Mucosa of stomach (tissue), 1 donor: ENCODE data around the gene TTC38.
A peak's percentile ranks its signal among the peaks of the same experiment; 100 is the strongest.

Experiments used
- H3K27me3 ChIP-seq: one replicate; pipeline ENCODE4 v1.7.0; 2013; ENCODE audit warnings: mild to moderate bottlenecking, low read length; ENCODE audit not compliant: control insufficient read depth, insufficient read depth
- H3K36me3 ChIP-seq: one replicate; pipeline ENCODE4 v1.7.0; 2013; ENCODE audit warnings: low read length; ENCODE audit not compliant: control insufficient read depth, insufficient read depth
- H3K4me1 ChIP-seq: one replicate; pipeline ENCODE4 v1.7.0; 2013; ENCODE audit warnings: mild to moderate bottlenecking, low read length; ENCODE audit not compliant: control insufficient read depth, insufficient read depth
- H3K4me3 ChIP-seq: one replicate; pipeline ENCODE4 v1.7.0; 2013; ENCODE audit warnings: low read length
- H3K9ac ChIP-seq: one replicate; pipeline ENCODE4 v1.7.0; 2013; ENCODE audit warnings: mild to moderate bottlenecking, low read length, moderate library complexity
- H3K9me3 ChIP-seq: one replicate; pipeline ENCODE4 v1.7.0; 2013; ENCODE audit warnings: mild to moderate bottlenecking, low read length, moderate library complexity; ENCODE audit not compliant: control insufficient read depth
- donor health status: Pancreatic carcinoma.

The TTC38 gene

GRCh38 chr22:46267431-46268279 lies at the start of gene TTC38:
TTC38 (plus strand) TSS chr22:46268008; CDS start chr22:46268040, 32 bp downstream.
- Histone ChIP-seq H3K36me3 (peaks cover 7% of the 10 kb centered on the region), H3K9me3 (no peaks in the 10 kb centered on the region), H3K4me1 (peaks cover 20% of the 10 kb centered on the region), H3K27me3 (no peaks in the 10 kb centered on the region), H3K9ac (peak within 1 kb of the TSS; percentile 92), H3K4me3 (peak within 1 kb of the TSS; percentile 45)

- Histone ChIP-seq H3K9ac (no peak overlapping the region), H3K9me3 (no peaks in the 10 kb centered on the region), H3K4me3 (no peak overlapping the region), H3K27me3 (no peaks in the 10 kb centered on the region), H3K36me3 (peaks cover 11% of the 10 kb centered on the region), H3K4me1 (no peaks in the 10 kb centered on the region)
Measured at GRCh38 chr22:46219636-46220035, 48.2 kb upstream of the TTC38 start.

GRCh38 chr22:46220921-46221320 lies 46.9 kb upstream of the TTC38 start:
- no peaks in the 10 kb centered on the region for H3K9me3 ChIP-seq
- peaks cover 15% of the 10 kb centered on the region for H3K36me3 ChIP-seq
- H3K27me3 ChIP-seq = no peaks in the 10 kb centered on the region
- no peak overlapping the region for H3K9ac ChIP-seq
- H3K4me1 ChIP-seq = no peaks in the 10 kb centered on the region
- H3K4me3 ChIP-seq = no peak overlapping the region

GRCh38 chr22:46224044-46224897 lies 43.5 kb upstream of the TTC38 start:
- Histone ChIP-seq H3K4me1 (no peaks in the 10 kb centered on the region), H3K9ac (no peak overlapping the region), H3K27me3 (no peaks in the 10 kb centered on the region), H3K36me3 (peaks cover 11% of the 10 kb centered on the region), H3K4me3 (no peak overlapping the region), H3K9me3 (no peaks in the 10 kb centered on the region)

- Histone ChIP-seq H3K4me1 (no peaks in the 10 kb centered on the region), H3K27me3 (no peaks in the 10 kb centered on the region), H3K9me3 (no peaks in the 10 kb centered on the region), H3K9ac (no peak overlapping the region), H3K4me3 (no peak overlapping the region), H3K36me3 (peaks cover 4% of the 10 kb centered on the region)
Measured at GRCh38 chr22:46224898-46225290, 42.9 kb upstream of the TTC38 start.

DNA sequence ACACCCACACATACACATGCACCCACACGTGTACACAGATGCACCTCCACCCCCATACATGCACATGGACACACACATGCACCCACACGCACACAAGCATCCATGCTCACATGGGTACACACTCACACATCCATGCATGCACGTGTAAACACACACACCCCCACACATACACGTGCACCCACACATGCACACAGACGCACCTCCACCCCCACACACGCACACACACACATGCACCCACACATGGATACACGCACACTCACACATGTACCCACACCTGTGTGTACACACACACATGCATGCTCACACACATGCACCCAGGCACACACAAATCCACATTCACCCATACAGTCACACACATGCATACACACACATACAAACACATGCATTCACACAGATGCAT lies 42.2 kb upstream of the TTC38 start:
- Histone ChIP-seq H3K36me3 (peaks cover 4% of the 10 kb centered on the region), H3K4me3 (no peak overlapping the region), H3K4me1 (no peaks in the 10 kb centered on the region), H3K27me3 (no peaks in the 10 kb centered on the region), H3K9me3 (no peaks in the 10 kb centered on the region), H3K9ac (no peak overlapping the region)

- Histone ChIP-seq H3K36me3 (peaks cover 4% of the 10 kb centered on the region), H3K4me3 (no peak overlapping the region), H3K4me1 (no peaks in the 10 kb centered on the region), H3K9me3 (no peaks in the 10 kb centered on the region), H3K9ac (no peak overlapping the region), H3K27me3 (no peaks in the 10 kb centered on the region)
Measured at GRCh38 chr22:46226577-46226976, 41.2 kb upstream of the TTC38 start.

DNA sequence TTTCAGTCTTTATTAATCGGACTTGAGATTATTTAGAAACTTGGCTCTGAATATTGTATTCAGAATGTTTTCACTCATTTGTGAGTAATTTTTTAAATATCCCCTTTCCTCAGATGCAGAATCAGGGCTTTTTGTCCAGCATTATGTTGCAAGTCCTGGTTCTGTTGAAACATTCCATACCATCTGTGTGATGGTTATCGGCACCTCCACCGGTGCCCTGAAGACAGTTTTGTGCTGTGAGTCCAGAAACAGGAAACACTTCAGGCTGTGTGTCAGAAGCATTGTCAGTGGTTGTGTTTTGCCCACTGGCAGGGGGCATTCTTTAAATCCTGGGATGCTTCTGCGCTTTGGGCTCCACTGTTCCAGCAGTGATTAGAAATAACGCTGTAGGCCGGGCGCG lies 38.1 kb upstream of the TTC38 start:
- Histone ChIP-seq H3K4me1 (no peaks in the 10 kb centered on the region), H3K9me3 (no peaks in the 10 kb centered on the region), H3K9ac (no peak overlapping the region), H3K36me3 (peaks cover 4% of the 10 kb centered on the region), H3K27me3 (no peaks in the 10 kb centered on the region), H3K4me3 (no peak overlapping the region)

GRCh38 chr22:46230262-46230901 lies 37.4 kb upstream of the TTC38 start:
- no peaks in the 10 kb centered on the region for H3K27me3 ChIP-seq
- H3K4me3 ChIP-seq = no peak overlapping the region
- H3K9ac ChIP-seq = no peak overlapping the region
- H3K9me3 ChIP-seq = no peaks in the 10 kb centered on the region
- H3K36me3 ChIP-seq = peaks cover 3% of the 10 kb centered on the region
- no peaks in the 10 kb centered on the region for H3K4me1 ChIP-seq

DNA sequence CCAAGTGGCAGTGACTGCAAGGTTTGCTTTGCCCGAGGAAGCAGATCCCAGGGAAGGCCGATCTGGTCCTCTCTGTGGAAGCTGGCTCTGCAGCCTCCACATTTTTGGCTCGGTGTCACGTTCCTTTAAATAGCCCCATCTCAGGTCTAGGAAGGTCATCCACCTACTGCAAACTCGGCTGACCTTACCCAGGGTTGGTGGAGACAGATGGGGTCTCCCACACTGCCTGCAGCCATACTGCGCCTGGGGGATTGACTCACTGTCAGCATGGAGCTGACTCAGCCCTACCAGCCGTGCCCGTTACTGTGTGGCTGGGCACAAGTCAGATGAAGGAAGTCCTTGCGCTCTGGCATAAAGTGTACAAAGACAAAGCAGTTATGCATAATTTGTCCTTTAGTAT lies 34.6 kb upstream of the TTC38 start:
- Histone ChIP-seq H3K9me3 (no peaks in the 10 kb centered on the region), H3K27me3 (no peaks in the 10 kb centered on the region), H3K9ac (no peak overlapping the region), H3K4me1 (no peaks in the 10 kb centered on the region), H3K36me3 (peaks cover 7% of the 10 kb centered on the region), H3K4me3 (no peak overlapping the region)

DNA sequence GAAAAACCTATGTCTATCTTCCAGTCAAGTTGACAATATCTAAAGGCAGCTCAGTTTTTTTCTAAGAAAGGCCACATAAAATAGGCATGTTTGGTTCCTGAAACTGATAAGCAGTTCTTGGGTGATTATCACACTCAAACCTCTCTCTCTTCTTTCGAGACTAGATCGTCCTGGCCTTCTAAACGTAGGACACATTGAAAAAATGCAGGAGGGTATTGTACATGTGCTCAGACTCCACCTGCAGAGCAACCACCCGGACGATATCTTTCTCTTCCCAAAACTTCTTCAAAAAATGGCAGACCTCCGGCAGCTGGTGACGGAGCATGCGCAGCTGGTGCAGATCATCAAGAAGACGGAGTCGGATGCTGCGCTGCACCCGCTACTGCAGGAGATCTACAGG lies 32.8 kb upstream of the TTC38 start:
- no peaks in the 10 kb centered on the region for H3K4me1 ChIP-seq
- H3K4me3 ChIP-seq = no peak overlapping the region
- H3K9ac ChIP-seq = no peak overlapping the region
- H3K27me3 ChIP-seq = no peaks in the 10 kb centered on the region
- no peaks in the 10 kb centered on the region for H3K9me3 ChIP-seq
- peaks cover 8% of the 10 kb centered on the region for H3K36me3 ChIP-seq
